Coronary artery (tissue), 2 donors: ENCODE results near the gene SIGLEC8.

Source experiments
- DNase-seq: peaks from one replicate; pipeline ENCODE4 v3.0.0-alpha.2; 2017; ENCODE audit warnings: low spot score
- H3K27ac ChIP-seq, 2 donors: fragments of 200-600 bp; sonication (generic); one replicate each; pipeline ENCODE4 v1.5.1; 2016 to 2019
- H3K4me3 ChIP-seq: fragments of 200-600 bp; sonication (generic); 2 replicates; pipeline ENCODE4 v1.5.1; 2016; ENCODE audit warnings: mild to moderate bottlenecking, moderate library complexity
- TF ChIP-seq, protein P1 (sequence below): fragments of 200-600 bp; sonication (generic); IDR thresholded peaks from one replicate; pipeline ENCODE4 v1.5.1; 2019; ENCODE audit warnings: antibody characterized with exemption

The SIGLEC8 gene

DNA sequence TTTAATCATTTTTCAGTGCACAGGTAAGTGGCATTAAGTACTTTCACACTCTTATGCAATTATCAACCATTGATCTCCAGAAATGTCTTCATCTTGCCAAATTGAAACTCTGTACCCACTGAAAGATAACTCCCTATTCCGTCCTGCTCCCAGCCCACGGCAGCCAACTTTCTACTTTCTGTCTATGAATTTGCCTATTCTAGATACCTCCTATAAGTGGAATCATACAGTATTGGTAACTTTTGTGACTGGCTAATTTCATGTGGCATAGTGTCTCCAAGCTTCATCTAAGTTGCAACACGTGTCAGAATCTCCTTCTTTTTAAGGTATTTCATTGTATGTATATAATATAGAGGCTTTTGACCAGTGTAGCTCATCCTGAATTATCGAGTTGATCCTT is 14.4 kb upstream of the SIGLEC8 start:
- DNase-seq = no peak
- H3K27ac ChIP-seq = no peak overlapping the region
- TF ChIP-seq, protein P1, sequence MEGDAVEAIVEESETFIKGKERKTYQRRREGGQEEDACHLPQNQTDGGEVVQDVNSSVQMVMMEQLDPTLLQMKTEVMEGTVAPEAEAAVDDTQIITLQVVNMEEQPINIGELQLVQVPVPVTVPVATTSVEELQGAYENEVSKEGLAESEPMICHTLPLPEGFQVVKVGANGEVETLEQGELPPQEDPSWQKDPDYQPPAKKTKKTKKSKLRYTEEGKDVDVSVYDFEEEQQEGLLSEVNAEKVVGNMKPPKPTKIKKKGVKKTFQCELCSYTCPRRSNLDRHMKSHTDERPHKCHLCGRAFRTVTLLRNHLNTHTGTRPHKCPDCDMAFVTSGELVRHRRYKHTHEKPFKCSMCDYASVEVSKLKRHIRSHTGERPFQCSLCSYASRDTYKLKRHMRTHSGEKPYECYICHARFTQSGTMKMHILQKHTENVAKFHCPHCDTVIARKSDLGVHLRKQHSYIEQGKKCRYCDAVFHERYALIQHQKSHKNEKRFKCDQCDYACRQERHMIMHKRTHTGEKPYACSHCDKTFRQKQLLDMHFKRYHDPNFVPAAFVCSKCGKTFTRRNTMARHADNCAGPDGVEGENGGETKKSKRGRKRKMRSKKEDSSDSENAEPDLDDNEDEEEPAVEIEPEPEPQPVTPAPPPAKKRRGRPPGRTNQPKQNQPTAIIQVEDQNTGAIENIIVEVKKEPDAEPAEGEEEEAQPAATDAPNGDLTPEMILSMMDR = no peak
- no peak overlapping the region for H3K4me3 ChIP-seq

GRCh38 chr19:51471527-51471926 is 13.3 kb upstream of the SIGLEC8 start:
- no peak for DNase-seq

DNA sequence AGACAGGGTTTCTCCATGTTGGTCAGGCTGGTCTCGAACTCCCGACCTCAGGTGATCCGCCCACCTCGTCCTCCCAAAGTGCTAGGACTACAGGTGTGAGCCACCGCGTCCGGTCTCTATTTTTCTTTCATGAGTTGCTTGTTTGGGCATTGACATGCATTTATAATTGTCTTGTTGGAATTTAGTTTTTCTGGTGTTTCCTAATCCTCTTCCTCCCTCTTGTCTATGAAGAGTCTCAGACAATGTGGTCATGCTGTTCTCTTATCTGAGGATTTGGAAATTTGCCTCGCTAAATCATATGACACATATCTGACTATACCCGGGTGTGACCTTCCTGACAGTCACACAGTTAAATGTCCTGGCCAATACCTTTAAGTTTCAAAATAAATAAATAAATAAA is 12.7 kb upstream of the SIGLEC8 start:
- H3K4me3 ChIP-seq = no peak overlapping the region
- DNase-seq = no peak
- H3K27ac ChIP-seq = no peak overlapping the region
- TF ChIP-seq, protein P1 = no peak

More at GRCh38 chr19:51471527-51471926, 13.3 kb upstream of the SIGLEC8 start:
- no peak overlapping the region for H3K4me3 ChIP-seq
- no peak overlapping the region for H3K27ac ChIP-seq
- TF ChIP-seq, protein P1 = no peak

GRCh38 chr19:51469629-51470028 is 11.4 kb upstream of the SIGLEC8 start:
- TF ChIP-seq, protein P1 = no peak
- no peak overlapping the region for H3K27ac ChIP-seq
- H3K4me3 ChIP-seq = no peak overlapping the region
- no peak for DNase-seq

- Histone ChIP-seq H3K4me3 (no peak overlapping the region), H3K27ac (no peak overlapping the region)
- TF ChIP-seq, protein P1 = no peak
- DNase-seq = no peak
Measured at GRCh38 chr19:51469162-51469561, 10.9 kb upstream of the SIGLEC8 start.

DNA sequence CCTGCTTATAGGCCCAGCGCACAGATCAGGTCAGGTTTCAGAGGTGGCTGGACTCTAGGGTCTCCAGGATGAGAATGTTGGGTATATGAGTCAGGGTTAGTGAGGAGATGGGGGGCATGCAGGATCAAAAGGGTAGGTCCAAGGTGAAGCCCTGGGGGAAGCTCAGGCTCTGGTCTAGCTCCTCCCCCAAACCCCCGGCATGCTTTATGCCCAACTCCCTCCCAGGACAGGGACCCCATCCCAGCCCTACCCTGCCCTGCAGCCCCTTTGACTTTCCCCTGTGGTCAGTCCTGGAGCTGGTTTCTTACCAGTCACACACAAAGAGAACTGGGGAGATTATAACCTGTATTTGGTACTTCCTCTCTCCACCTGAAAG is 10.3 kb upstream of the SIGLEC8 start:
- Histone ChIP-seq H3K4me3 (no peak overlapping the region), H3K27ac (no peak overlapping the region)
- TF ChIP-seq, protein P1 = no peak
- DNase-seq = no peak

DNA sequence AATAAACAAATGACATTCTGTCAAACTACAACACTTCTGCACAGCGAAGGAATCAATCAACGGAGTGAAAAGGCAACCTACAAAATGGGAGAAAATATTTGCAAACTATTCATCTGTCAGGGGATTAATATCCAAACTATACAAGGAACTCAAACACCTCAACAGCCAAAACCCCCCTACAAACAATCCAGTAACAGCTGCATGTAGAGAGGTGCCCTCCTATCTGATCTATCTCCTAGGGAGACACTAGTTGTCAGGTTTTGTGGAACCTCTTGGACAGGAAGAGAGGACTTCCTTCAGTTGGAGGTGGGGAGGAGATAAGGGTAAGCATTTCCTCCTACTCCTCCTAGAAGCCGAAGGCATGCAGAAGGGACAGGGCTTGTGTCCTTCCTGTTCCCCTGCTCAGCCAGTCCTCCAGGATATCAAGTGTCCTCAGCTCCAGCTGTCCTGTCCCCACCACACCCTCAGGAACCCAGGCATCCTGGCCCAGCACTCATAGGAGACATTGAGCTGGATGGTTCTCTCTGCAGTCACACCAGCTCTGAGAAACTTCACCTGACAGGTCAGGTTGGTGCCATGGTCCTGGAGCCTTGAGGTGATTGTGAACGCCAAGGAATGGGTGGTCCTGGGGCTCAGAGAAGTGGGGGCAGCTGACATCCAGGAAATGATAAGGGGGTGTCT is 9.8 kb upstream of the SIGLEC8 start:
- peak; percentile 46 for DNase-seq
- TF ChIP-seq, protein P1 = no peak
- Histone ChIP-seq H3K27ac (no peak overlapping the region), H3K4me3 (no peak overlapping the region)
